GM23248 (cell line): ENCODE results near the gene MMP17.

Experiments
- EZH2 ChIP-seq: fragments of 200-600 bp; sonication (generic); IDR thresholded peaks from 2 replicates; pipeline ENCODE4 v1.6.1; 2018; ENCODE audit warnings: antibody characterized with exemption, mild to moderate bottlenecking; ENCODE audit not compliant: insufficient read depth, poor library complexity, severe bottlenecking
- EZH2phosphoT487 ChIP-seq: fragments of 200-600 bp; sonication (generic); IDR thresholded peaks from 2 replicates; pipeline ENCODE4 v1.6.1; 2018; ENCODE audit warnings: antibody characterized with exemption, moderate library complexity, mild to moderate bottlenecking, low read depth; ENCODE audit not compliant: insufficient read depth

DNA sequence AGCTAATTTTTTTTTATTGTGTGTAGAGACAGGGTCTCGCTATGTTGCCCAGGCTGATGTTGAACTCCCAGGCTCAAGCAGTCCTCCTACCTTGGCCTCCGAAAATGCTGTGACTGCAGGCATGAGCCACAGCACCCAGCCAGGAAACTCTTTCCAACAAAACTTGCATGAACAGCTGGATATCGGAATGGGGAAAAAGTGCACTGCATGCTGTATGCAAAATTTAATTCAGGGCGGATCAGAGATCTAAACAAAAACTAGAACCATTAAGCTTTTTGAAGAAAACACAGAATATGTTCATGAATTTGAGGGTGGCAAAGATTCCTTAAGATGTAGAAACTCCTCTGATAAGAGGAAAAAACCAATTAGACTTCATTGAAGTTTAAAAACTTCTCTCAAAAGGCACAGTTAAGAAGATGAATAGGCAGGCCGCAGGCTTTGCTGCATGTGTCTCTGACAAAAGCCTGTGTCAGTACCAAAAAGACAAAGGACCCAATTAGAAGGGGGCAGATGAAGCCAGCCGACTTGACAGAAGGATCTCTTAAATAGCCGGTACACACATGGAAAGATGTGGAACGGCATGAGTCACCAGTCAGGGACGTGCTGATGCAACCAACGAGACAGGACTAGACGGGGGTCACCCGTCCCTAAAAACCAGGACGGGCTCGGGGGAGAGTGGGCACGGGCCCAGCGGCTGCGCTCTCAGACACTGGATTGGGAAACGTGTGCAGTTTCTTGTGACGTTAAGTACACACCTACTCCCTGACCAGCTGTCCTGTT is 34.8 kb upstream of the MMP17 start:
- no peak for TF ChIP-seq EZH2
- no peak for TF ChIP-seq EZH2phosphoT487
